Fibroblast of pulmonary artery (primary cell): ENCODE measurements around the gene HNRNPF.

Source experiments
- DNase-seq: peaks from one replicate; pipeline ENCODE4 v3.0.0-alpha.2; 2010; ENCODE audit warnings: low read depth
- H3K4me3 ChIP-seq: replicated peaks from 2 replicates; pipeline ENCODE4 v1.5.1; 2011; ENCODE audit warnings: low read depth, mild to moderate bottlenecking, control low read depth, low read length, moderate library complexity
- TF ChIP-seq, protein P1 (sequence below): IDR thresholded peaks from 2 replicates; pipeline ENCODE4 v1.5.1; 2011; ENCODE audit warnings: mild to moderate bottlenecking, control low read depth, low read length, inconsistent platforms; ENCODE audit errors: missing control alignments

Gene HNRNPF

DNA sequence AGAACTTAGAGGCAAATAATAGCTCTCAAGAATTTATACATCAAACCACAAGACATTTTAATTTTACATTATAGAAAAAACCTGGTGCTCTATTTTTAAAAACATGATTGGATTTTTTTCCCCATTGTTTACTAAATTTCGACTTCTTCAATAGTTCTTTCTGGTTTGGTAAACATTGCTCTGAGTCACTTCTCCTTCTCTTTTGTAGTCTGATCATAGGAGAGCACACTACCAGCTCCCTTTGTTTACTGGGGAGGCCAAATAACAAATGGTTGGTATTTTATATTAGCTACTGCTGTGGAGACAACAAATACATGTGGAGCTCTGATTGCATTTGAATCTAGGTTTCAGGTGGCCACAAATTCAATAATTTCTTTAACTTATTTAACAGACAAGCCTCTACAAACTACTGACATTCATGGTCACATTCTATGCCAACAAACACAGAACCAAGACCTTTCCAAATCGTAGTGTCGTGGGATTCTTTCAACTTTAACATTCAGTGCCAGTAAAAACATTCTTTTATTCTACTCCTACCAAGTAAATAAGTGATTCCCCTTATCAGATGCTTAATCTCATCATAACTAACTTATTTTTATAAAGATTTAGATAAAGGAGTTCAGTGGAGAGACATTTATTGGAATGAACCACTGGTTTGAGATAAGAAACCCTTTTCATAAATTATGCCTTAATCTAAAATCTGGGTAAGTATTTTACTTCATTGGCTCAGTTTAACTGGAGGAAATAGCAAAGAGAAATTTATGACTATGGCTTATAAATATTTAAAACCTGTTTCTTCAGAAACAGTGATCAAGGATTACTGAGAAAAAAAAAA, 55.3 kb downstream of the HNRNPF start:
- no peak for DNase-seq
- TF ChIP-seq, protein P1, sequence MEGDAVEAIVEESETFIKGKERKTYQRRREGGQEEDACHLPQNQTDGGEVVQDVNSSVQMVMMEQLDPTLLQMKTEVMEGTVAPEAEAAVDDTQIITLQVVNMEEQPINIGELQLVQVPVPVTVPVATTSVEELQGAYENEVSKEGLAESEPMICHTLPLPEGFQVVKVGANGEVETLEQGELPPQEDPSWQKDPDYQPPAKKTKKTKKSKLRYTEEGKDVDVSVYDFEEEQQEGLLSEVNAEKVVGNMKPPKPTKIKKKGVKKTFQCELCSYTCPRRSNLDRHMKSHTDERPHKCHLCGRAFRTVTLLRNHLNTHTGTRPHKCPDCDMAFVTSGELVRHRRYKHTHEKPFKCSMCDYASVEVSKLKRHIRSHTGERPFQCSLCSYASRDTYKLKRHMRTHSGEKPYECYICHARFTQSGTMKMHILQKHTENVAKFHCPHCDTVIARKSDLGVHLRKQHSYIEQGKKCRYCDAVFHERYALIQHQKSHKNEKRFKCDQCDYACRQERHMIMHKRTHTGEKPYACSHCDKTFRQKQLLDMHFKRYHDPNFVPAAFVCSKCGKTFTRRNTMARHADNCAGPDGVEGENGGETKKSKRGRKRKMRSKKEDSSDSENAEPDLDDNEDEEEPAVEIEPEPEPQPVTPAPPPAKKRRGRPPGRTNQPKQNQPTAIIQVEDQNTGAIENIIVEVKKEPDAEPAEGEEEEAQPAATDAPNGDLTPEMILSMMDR = no peak

GRCh38 chr10:43352951-43353350, 56.0 kb downstream of the HNRNPF start:
- no peak for DNase-seq
- TF ChIP-seq, protein P1 = no peak
- H3K4me3 ChIP-seq = no peak overlapping the region

More for the DNA sequence above, 55.3 kb downstream of the HNRNPF start:
- no peak overlapping the region for H3K4me3 ChIP-seq

DNA sequence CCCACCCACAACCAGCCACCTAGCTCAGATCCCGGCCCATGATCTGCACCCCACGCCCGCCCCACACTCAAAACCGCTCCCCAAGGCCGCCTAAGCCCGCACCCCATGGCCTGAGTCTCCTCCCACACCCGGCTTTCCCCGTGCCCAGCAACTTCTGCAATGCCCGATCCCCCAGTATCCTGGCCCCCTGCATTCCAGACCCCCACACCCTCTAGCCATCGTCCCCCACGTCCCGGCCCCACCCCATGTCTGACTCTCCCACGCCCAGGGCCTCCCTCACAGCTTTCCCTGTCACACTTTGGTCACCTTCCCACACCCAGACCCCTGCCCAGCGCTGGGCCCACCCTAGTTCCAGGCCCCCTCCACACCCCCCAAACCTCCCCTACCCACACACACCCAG, 57.7 kb downstream of the HNRNPF start:
- DNase-seq = no peak
- TF ChIP-seq, protein P1 = no peak
- H3K4me3 ChIP-seq = no peak overlapping the region

DNA sequence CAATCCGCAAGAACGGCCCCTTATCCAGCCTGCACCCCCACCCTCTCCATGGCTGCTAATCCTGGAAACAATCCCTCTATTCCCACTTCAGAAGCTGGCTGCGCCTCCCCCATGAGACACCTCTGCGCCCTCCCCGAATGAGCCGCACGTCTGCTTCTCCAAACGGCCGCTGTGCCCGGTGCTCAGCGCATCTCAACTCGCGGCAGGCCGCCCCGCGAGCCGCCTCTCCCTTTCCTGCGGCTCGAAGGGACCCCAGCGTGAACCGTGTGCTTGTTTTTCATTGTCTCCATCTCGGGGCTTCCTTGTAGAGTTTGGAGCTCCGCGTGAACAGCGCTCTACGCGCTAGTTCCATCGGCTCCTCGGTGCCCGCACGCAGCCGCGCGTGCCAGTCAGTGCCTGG, 58.3 kb downstream of the HNRNPF start:
- no peak overlapping the region for H3K4me3 ChIP-seq

DNA sequence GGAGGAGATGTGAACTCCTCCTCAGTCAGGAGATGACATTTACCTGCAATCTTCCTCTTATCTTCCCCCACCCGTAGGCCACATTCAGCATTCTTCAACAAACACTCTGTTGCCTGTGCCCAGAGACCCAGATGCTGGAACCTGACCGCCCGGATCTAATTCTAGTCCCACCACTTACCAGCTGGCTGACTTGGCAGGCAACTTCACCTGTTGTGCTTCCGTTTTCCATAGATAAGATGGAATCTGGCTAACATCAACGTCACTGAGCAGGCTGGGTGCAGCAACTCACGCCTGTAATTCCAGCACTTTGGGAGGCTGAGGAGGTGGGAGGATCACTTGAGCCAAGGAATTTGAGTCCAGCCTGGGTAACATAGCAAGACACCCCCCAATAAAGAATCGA, 58.8 kb downstream of the HNRNPF start:
- TF ChIP-seq, protein P1 = no peak
- no peak overlapping the region for H3K4me3 ChIP-seq
- no peak for DNase-seq

More for the DNA sequence above, 58.3 kb downstream of the HNRNPF start:
- no peak for DNase-seq
- TF ChIP-seq, protein P1 = no peak

DNA sequence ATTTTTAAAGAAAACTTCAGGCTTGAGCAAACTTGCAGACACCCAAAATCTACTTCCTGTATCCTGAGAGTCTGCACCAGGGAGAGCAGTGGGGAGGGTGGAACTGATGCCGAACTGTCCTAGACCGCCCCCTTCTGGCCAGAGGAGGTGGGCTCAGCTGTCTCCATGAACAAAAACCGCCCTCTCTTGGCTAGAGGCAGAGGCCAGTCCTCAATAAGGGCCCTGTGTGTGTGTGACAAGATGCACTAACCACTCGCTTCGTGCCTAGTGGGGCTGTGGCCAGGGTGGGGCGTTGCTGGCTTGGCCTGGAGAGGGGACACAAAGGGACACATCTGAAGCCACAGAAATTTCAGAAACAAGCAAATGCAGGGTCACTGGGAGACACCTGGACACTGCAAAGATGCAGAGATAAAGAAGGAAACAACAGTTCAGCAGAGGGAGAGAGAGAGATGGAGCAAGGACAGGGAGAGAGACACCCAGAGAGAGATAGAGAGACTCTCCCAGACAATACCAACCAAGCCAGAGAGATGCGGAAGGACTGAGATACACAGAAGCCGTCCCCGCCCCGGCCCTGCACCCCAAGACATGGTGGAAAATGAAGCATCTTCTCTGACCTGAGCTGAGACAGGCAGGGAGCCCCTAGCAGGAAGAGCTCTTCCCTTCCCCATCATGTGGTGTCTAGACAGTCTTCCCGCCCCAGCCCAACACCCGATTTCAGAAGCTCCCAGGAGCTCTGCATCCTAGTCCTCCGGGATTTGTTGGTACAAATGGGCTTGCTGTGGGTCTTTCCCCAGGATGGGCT, 60.3 kb downstream of the HNRNPF start:
- no peak overlapping the region for H3K4me3 ChIP-seq
- peak; percentile 84 for DNase-seq
- TF ChIP-seq, protein P1 = peak; percentile 96
